ENCODE results near the gene CALML4. TPM values are rescaled to one million over a fixed set of nuclear protein-coding genes. Genes with fewer than 3 reads are reported as not detected.

CALML4 gene
- total RNA-seq, 6 donors from 2014 or later, result 3.6 to 33.7 (median 7.0) TPM

GRCh38 chr15:68152342-68152741 lies 52.8 kb downstream of the CALML4 start:
- H3K9me3 ChIP-seq, result no peaks in the 10 kb centered on the region
- WGBS, 2 donors, result 94 to 97% methylated on average over 2 of the region's 2 CpGs
- peaks cover 0 to 5% (median 0%) of the 10 kb centered on the region in 4 donors for H3K4me1 ChIP-seq
- DNase-seq, result no peak
- H3K36me3 ChIP-seq, result peaks cover 0 to 29% (median 11%) of the 10 kb centered on the region in 4 donors
- TF ChIP-seq CTCF (IDR thresholded peaks at IDR 0.05) (no peak), POLR2AphosphoS5 (IDR thresholded peaks at IDR 0.05) (no peak), POLR2A (IDR thresholded peaks at IDR 0.05) (no peak), EP300 (IDR thresholded peaks at IDR 0.05) (no peak)
- ATAC-seq (ENCODE audit: low FRiP score in 2 of 2), result no peak
- no peak overlapping the region for H3K4me3 ChIP-seq
- H3K27me3 ChIP-seq, result no peaks in the 10 kb centered on the region
- H3K27ac ChIP-seq, result no peak overlapping the region

- no peak for TF ChIP-seq POLR2A (IDR thresholded peaks at IDR 0.05)
- TF ChIP-seq POLR2AphosphoS5 (IDR thresholded peaks at IDR 0.05), result no peak
- no peak for TF ChIP-seq EP300 (IDR thresholded peaks at IDR 0.05)
- TF ChIP-seq CTCF (IDR thresholded peaks at IDR 0.05), result no peak
- WGBS, 2 donors, result 93 to 95% methylated on average over 1 of the region's 1 CpG
- ATAC-seq (ENCODE audit: low FRiP score in 2 of 2), result no peak
These were observed 53.9 kb downstream of the CALML4 start for GRCh38 chr15:68151277-68151676.

GRCh38 chr15:68150187-68150586 lies 54.9 kb downstream of the CALML4 start:
- TF ChIP-seq EP300 (IDR thresholded peaks at IDR 0.05), result no peak
- no peak for TF ChIP-seq CTCF (IDR thresholded peaks at IDR 0.05)
- Histone ChIP-seq H3K4me3 (no peak overlapping the region), H3K27me3 (no peaks in the 10 kb centered on the region), H3K4me1 (peaks cover 0 to 5% (median 0%) of the 10 kb centered on the region in 4 donors), H3K27ac (no peak overlapping the region), H3K9me3 (no peaks in the 10 kb centered on the region), H3K36me3 (peaks cover 0 to 41% (median 20%) of the 10 kb centered on the region in 4 donors)
- DNase-seq (no peak), ATAC-seq (ENCODE audit: low FRiP score in 2 of 2) (no peak)
- 80 to 83% methylated on average over 1 of the region's 1 CpG for WGBS, 2 donors

More at GRCh38 chr15:68151277-68151676, 53.9 kb downstream of the CALML4 start:
- Histone ChIP-seq H3K36me3 (peaks cover 0 to 38% (median 18%) of the 10 kb centered on the region in 4 donors), H3K27ac (no peak overlapping the region), H3K4me1 (peaks cover 0 to 5% (median 0%) of the 10 kb centered on the region in 4 donors), H3K9me3 (no peaks in the 10 kb centered on the region), H3K4me3 (no peak overlapping the region), H3K27me3 (no peaks in the 10 kb centered on the region)
- no peak for DNase-seq

GRCh38 chr15:68149059-68149458 lies 56.1 kb downstream of the CALML4 start:
- TF ChIP-seq POLR2AphosphoS5 (IDR thresholded peaks at IDR 0.05) (no peak), EP300 (IDR thresholded peaks at IDR 0.05) (no peak), POLR2A (IDR thresholded peaks at IDR 0.05) (no peak), CTCF (IDR thresholded peaks at IDR 0.05) (no peak)
- WGBS, 2 donors, result 93 to 100% methylated on average over 1 of the region's 1 CpG
- H3K27me3 ChIP-seq, result no peaks in the 10 kb centered on the region
- no peak for DNase-seq
- ATAC-seq (ENCODE audit: low FRiP score in 2 of 2), result no peak
- no peaks in the 10 kb centered on the region for H3K9me3 ChIP-seq
- peaks cover 0 to 5% (median 0%) of the 10 kb centered on the region in 4 donors for H3K4me1 ChIP-seq
- peaks cover 0 to 35% (median 19%) of the 10 kb centered on the region in 4 donors for H3K36me3 ChIP-seq
- no peak overlapping the region for H3K27ac ChIP-seq
- H3K4me3 ChIP-seq, result no peak overlapping the region

- Histone ChIP-seq H3K36me3 (peaks cover 0 to 34% (median 18%) of the 10 kb centered on the region in 4 donors), H3K4me1 (peaks cover 0 to 5% (median 0%) of the 10 kb centered on the region in 4 donors), H3K27me3 (no peaks in the 10 kb centered on the region), H3K27ac (no peak overlapping the region), H3K4me3 (no peak overlapping the region), H3K9me3 (no peaks in the 10 kb centered on the region)
- 93 to 96% methylated on average over 1 of the region's 1 CpG for WGBS, 2 donors
- TF ChIP-seq POLR2A (IDR thresholded peaks at IDR 0.05) (no peak), POLR2AphosphoS5 (IDR thresholded peaks at IDR 0.05) (no peak), EP300 (IDR thresholded peaks at IDR 0.05) (no peak)
- ATAC-seq (ENCODE audit: low FRiP score in 2 of 2), result peak in 1 of 2 donors; percentile 43
- no peak for DNase-seq
These were observed 57.1 kb downstream of the CALML4 start for GRCh38 chr15:68148039-68148438.
